Left lobe of liver (tissue), 2 donors: ENCODE results near the gene CHCHD2. TPM values are rescaled to one million over a fixed set of nuclear protein-coding genes. Genes with fewer than 3 reads are reported as not detected.
A peak's percentile ranks its signal among the peaks of the same experiment; 100 is the strongest.
"Not testable (repeated sequence)": the region's sequence is repeated elsewhere in the genome, so short reads cannot be mapped to it uniquely, and the experiment has no call there.

Experiments used
- ATAC-seq: fragments of 200-7000 bp; cut with Tn5 transposase; one replicate; pipeline ENCODE4 v1.9.1; 2020; ENCODE audit warnings: mild to moderate bottlenecking, moderate library complexity
- DNase-seq: peaks from one replicate; pipeline ENCODE4 v3.0.0-alpha.2; 2020; ENCODE audit warnings: low spot score
- total RNA-seq: library from RNA; stranded (reverse); gene quantifications from one replicate; pipeline ENCODE4 v1.2.1, GENCODE V29; 2021
- donor health status: DM: no; HTN: no; CAD: no; lungs with moderate emphysema.
- donor health status: DM: no; HTN: yes; CAD: no.

CHCHD2 gene, protein sequence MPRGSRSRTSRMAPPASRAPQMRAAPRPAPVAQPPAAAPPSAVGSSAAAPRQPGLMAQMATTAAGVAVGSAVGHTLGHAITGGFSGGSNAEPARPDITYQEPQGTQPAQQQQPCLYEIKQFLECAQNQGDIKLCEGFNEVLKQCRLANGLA
- 189 TPM for total RNA-seq

GRCh38 chr7:56106108-56107073 is at the start of gene CHCHD2:
Gene CHCHD2 (minus strand): TSS chr7:56106476. CDS start chr7:56106413, 63 bp downstream.
- peak; percentile 99 for ATAC-seq
- DNase-seq: peak; percentile 97

DNA sequence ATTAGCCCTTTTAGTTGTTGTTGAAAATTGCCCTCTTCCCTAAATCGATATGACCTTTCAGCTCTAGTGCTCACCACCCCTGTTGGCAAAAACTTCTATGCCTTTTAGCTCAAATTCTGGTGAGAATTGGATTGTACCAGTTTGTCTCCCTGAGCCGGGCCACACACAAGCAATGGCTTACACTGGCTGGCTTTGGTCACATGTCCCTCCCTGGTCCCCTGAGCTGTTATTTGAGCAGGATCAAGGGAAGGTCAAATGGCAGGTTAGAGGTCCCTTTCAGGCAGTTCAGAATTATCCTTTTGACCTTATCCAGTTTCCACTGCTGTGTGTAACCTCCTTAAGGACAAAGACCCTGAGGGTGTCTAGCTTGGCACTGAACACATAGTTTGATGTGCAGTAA is 24.8 kb upstream of the CHCHD2 start:
- not testable (repeated sequence) for DNase-seq
- ATAC-seq: peak; percentile 31

DNA sequence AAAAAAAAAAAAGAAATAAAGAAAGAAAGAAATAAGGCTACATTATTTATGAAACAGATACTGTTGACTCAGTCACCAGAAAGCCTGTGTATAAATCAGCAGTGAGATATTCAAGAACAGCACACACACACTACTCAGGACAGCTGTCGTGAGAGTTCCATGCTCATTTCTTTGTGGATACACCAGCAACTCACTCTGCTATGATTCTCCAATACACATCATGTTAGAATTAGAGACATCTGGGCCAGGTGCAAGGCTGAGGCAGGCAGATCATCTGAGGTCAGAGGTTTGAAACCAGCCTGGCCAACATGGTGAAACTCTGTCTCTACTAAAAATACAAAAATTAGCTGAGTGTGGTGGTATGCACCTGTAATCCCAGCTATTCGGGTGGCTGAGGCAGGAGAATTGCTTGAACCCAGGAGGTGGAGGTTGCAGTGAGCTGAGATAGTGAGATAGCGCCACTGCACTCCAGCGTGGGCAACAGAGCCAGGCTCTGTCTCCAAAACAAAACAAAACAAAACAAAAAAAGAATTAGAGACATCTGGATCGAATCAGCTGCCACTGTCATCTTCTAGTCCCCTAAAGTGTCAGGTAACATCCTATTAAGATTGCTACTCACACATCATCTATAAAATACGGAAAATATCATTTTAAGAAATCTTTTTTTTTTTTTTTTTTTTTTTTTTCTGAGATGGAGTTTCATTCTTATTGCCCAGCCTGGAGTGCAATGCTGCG is 21.1 kb upstream of the CHCHD2 start:
- DNase-seq (no peak), ATAC-seq (no peak)

DNA sequence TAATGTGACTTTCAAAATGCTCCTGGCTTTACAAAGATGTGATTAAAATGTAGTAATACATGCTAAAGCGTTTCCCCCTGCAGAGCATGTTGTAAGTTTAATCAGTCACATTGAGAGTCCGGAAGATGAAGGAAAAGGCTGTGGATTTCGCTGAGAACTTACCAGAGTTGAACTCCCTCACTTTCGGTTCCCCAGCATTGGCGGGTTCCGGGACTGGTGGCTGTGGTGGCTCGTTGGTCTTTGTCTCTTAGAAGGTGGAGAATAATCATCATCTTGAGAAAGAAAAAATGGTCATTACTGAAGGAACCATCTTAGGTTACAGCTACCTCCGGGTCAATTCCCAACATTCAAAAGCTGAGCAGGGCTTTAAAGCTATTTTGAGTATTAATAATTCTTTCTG is 19.6 kb upstream of the CHCHD2 start:
- DNase-seq: no peak
- no peak for ATAC-seq

- ATAC-seq (no peak), DNase-seq (no peak)
These were observed 18.7 kb upstream of the CHCHD2 start for GRCh38 chr7:56124981-56125380.

- DNase-seq (no peak), ATAC-seq (no peak)
These were observed 15.2 kb upstream of the CHCHD2 start for GRCh38 chr7:56121440-56121839.

GRCh38 chr7:56115852-56116538 is 9.7 kb upstream of the CHCHD2 start, which contains the start of gene NUPR2:
Gene NUPR2 (minus strand): TSS chr7:56116417. CDS start chr7:56116314, 103 bp downstream.
- no peak for DNase-seq
- no peak for ATAC-seq

GRCh38 chr7:56112244-56112643 is 6.0 kb upstream of the CHCHD2 start:
- not testable (repeated sequence) for DNase-seq, ATAC-seq

GRCh38 chr7:56110611-56111010 is 4.3 kb upstream of the CHCHD2 start:
- ATAC-seq: no peak

GRCh38 chr7:56107954-56108258 is 1.6 kb upstream of the CHCHD2 start:
- ATAC-seq (no peak), DNase-seq (no peak)

More at GRCh38 chr7:56110611-56111010, 4.3 kb upstream of the CHCHD2 start:
- no peak for DNase-seq

DNA sequence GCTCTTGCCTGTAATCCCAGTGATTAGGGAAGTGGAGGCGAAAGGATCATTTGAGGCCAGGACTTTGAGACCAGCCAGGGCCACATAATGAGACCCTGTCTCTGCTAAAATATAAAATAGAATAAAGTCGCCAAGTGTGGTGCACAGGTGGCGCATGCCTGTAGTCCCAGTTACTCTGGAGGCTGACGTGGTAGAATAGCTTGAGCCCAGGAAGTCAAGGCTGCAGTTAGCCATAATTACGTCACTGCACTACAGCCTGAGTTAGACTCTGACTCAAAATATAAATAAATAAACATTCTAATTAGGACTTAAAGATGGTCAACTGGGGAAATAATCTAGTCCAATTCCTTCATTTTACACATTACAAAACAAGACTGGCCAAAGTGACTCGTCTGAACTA is 768 bp downstream of the CHCHD2 start:
- peak; percentile 23 for ATAC-seq
- DNase-seq: no peak

DNA sequence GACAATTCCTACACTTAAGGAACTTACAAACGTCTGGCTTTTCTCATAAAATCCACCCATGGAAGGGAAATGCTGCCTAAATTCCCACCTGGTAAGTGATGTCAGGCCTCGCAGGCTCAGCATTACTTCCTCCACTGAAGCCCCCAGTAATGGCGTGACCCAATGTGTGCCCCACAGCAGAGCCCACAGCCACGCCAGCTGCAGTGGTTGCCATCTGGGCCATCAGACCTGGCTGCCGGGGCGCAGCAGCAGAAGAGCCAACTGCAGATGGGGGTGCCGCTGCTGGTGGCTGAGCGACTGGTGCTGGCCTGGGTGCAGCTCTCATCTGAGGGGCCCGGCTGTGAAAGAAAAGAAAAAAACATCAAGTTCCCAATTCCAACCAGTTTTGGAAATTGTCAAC is 2.1 kb downstream of the CHCHD2 start:
- ATAC-seq, DNase-seq: not testable (repeated sequence)

DNA sequence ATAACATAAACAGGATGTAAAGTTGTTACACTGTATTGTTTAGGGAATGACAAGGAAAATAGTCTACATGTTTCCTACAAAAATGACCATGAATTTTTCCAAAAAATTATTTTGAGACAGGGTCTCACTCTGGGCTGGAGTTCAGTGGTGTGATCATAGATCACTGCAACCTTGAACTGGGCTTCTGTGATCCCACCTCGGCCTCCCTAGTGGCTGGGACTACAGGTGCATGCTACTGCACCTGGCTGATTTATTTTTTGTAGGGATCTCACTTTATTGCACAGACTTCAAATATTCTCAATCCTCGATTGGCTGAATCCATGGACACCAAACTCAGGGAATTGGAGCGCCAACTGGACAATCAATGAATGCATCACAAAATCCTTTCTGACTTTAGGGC is 6.6 kb downstream of the CHCHD2 start:
- DNase-seq: no peak
- no peak for ATAC-seq

DNA sequence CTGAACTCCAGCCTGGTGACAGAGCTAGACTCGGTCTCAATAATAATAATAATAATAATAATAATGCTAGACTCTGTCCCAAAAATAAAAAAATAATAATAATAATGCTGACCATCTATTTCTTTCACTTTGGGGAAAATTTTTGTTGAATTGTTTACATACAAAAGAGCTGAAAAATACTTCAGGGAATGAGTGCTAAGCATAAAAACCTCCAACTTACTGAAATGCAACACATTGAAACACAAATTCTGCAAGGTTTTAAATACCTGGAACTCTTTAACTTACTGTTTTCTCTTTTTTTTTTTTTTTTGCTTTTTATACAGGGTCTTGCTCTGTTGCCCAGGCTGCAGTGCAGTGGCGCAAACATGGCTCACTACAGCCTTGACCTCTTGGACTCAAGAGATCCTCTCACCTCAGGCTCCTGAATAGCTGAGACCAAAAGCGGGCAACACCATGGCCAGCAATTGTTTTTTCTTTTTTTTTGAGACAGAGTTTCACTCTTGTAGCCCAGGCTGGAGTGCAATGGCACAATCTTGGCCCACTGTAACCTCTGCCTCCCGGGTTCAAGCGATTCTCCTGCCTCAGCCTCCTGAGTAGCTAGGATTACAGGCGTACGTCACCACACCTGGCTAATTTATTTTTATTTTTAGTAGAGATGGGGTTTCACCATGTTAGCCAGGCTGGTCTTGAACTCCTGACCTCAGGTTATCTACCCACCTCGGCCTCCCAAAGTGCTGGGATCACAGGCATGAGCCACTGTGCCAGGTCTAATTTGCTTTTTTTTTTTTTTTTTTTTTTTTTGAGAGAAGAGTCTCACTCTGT is 7.9 kb downstream of the CHCHD2 start:
- DNase-seq, ATAC-seq: not testable (repeated sequence)

DNA sequence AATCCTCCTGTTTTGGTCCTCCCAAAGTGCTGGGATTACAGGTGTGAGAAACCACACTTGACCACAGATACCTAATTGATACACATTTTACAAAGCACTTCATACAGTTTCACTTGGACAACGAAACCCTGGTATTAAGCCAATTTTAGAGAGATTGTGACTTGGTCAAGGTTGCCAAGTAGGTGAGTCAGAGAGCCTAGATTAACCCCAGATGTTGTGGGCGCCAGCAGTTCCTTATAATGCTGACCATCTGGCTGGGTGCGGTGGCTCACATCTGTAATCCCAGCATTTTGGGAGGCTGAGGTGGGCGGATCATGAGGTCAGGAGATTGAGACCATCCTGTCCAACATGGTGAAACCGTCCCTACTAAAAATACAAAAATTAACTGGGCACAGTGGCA is 8.6 kb downstream of the CHCHD2 start:
- ATAC-seq: peak; percentile 55
- no peak for DNase-seq

DNA sequence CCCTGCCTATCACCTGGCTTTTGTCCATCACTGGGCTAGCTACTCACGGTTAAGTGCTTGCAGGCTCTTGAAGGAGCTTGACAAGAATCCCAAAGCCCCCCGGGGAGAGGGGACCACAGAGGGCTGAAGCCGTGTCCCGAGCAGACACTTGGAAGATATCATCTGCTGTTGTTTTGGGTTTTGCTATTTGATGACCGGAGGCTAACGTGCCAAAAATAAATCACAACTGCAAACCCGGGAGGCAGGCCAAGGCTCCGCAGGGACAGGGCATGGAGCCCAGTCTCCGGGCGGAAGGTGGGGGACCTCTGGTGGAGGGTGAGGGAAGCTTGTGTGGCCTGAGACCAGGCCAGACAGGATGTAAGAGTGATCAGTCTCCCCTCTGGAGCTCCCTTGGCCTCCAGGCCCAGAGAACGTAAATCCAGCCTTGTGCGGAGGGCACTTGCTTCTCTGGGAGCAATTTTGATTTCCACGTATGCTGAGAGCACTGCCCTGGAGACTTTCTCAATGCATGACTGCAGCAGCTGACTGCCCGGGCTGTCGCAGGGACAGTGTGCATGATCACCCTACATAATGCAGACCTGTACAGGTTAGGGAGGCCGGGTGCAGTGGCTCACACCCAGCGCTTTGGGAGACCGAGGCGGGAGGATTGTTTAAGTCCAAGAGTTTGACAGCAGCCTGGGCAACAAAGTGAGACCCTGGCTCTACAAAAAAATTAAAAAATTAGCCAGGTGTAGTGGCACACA is 13.3 kb downstream of the CHCHD2 start, which contains the start of gene PHKG1:
Gene PHKG1, minus strand, starts transcription at position 164 of the 743 bp plus-strand sequence. CDS start 4,011 bp downstream, outside the sequence.
- ATAC-seq (peak; percentile 97), DNase-seq (peak; percentile 90)

- ATAC-seq: peak; percentile 61
- not testable (repeated sequence) for DNase-seq
These were observed 13.9 kb downstream of the CHCHD2 start for GRCh38 chr7:56092388-56092787.

- ATAC-seq: no peak
- DNase-seq: no peak
These were observed 14.7 kb downstream of the CHCHD2 start for GRCh38 chr7:56091591-56091990.

- DNase-seq (no peak), ATAC-seq (no peak)
These were observed 18.8 kb downstream of the CHCHD2 start for GRCh38 chr7:56087445-56087844.
